Cardiac fibroblast (primary cell): ENCODE data around the gene DUT.
"Not testable (repeated sequence)": the region's sequence is repeated elsewhere in the genome, so short reads cannot be mapped to it uniquely, and the experiment has no call there.

ENCODE experiments used
- DNase-seq, 2 donors: peaks; one replicate each; pipeline versions ENCODE4 v3.0.0 to v3.0.0-alpha.2; 2010; ENCODE audit warnings: low read depth in 2 of 2
- H3K4me3 ChIP-seq, 2 donors: replicated peaks in 1 of 2; 1 replicate in 1 of 2; 2 replicates in 1 of 2; pipeline ENCODE4 v1.5.1; 2011; ENCODE audit warnings: low read depth in 2 of 2, low read length in 2 of 2, mild to moderate bottlenecking in 2 of 2, moderate library complexity in 1 of 2
- TF ChIP-seq, protein P1 (sequence below): IDR thresholded peaks from one replicate; pipeline ENCODE4 v1.5.1; 2011; ENCODE audit warnings: low read depth, mild to moderate bottlenecking, low read length, inconsistent platforms

The DUT gene

DNA sequence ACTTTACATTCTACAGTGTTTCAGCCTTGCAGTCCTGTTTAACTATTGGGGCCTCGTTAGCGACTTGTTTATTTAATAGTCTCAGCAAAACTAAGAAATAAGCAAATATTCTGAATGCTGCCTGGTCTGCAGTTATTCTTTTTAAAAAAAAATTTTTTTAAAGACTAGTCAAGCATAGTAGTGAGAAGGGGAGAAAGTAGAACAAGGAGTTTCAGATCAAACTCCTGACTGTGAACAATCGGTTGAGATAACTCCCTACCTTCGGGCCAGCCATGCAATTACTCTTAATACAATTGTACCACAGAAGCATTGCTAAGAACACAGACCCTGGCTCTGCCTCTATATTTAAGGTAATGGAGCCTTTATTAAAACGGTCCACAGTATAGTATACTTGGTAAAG, 5.8 kb upstream of the DUT start:
- no peak for DNase-seq
- no peak overlapping the region for H3K4me3 ChIP-seq
- TF ChIP-seq, protein P1, sequence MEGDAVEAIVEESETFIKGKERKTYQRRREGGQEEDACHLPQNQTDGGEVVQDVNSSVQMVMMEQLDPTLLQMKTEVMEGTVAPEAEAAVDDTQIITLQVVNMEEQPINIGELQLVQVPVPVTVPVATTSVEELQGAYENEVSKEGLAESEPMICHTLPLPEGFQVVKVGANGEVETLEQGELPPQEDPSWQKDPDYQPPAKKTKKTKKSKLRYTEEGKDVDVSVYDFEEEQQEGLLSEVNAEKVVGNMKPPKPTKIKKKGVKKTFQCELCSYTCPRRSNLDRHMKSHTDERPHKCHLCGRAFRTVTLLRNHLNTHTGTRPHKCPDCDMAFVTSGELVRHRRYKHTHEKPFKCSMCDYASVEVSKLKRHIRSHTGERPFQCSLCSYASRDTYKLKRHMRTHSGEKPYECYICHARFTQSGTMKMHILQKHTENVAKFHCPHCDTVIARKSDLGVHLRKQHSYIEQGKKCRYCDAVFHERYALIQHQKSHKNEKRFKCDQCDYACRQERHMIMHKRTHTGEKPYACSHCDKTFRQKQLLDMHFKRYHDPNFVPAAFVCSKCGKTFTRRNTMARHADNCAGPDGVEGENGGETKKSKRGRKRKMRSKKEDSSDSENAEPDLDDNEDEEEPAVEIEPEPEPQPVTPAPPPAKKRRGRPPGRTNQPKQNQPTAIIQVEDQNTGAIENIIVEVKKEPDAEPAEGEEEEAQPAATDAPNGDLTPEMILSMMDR, result no peak

DNA sequence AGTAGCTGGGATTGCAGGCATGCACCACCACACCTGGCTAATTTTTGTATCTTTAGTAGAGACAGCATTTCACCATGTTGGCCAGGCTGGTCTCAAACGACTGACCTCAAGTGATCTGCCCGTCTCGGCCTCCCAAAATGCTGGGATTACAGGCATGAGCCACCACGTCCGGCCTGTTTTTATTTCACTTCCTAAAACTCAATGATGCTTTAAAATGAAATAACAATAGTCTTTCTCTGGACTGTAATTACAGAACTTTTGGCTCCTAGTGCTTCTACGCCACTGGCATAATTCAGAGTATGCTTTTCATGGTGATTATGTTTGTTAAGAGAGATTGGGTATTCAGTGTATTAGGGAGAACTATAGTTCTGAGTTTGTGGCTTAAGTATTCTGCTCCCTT, 5.0 kb upstream of the DUT start:
- DNase-seq, H3K4me3 ChIP-seq: not testable (repeated sequence)

DNA sequence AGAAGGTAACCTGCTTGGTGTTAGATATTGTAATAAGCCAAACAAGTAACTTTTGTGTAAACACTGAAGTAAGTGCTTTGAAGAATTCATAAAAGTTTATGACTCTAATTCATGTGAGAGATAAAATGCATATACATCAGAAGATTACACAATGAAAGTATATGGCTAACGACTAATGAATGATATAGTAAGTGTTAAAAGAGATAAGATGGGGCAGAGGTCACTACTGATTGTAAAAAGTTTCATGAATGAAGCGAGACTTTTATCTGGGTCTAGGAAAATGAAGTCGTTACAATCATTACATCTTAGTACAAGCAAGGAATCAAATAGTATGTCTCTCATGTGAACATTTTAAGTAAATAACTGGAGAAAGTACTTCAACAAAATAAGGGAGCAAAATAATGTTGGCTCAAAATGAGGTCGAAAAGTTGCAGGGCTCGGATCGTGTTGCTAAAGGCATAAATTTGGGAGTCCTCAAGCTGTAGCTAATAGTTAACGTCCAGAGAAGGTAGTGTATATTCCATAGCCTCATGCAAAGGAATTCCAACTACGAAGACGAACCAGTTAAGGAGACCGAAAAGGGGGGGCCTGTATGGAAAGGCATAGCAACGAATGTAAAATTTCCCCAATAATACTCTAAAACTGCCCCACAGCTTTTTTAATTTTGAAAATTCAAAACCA, 984 bp upstream of the DUT start:
- peak; percentile 24 to 29 for DNase-seq
- H3K4me3 ChIP-seq, result peak overlapping the region; percentile 78 to 86
- TF ChIP-seq, protein P1, result no peak

DNA sequence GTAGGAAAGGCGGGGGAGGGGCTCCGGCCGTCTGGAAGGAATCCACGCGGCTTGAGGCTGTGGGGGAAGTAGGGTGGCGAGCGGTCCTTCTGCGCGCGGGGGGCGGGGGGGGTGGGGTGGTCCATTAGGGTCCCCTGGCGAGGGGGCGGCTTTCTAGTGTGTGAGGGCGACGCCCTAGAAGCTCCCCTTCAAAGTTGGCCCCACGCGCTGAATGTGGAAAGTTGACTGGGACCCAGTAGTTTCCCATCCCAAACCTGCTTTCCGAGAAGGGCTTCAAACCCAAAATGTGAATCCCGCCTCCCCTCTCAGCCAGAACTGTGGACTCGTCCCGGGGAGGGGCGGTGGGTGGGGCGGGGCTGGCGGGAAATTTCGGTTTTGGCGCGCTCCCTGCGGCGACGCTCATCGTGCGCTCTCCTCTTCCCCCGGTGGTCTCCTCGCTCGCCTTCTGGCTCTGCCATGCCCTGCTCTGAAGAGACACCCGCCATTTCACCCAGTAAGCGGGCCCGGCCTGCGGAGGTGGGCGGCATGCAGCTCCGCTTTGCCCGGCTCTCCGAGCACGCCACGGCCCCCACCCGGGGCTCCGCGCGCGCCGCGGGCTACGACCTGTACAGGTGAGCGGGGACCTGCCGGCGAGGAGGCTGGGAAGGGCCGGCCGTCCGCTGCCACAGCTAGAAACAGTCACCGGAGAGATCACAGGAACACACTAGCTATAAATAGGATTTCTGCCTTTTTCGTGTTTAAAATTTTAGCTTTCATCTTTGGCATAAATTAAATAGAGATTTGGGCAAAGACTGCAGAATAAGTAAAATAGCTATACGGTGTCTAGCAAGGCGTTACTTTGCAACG, 790 bp downstream of the DUT start:
- TF ChIP-seq, protein P1, result no peak
- DNase-seq, result no peak
- H3K4me3 ChIP-seq, result peak overlapping the region; percentile 78 to 86

DNA sequence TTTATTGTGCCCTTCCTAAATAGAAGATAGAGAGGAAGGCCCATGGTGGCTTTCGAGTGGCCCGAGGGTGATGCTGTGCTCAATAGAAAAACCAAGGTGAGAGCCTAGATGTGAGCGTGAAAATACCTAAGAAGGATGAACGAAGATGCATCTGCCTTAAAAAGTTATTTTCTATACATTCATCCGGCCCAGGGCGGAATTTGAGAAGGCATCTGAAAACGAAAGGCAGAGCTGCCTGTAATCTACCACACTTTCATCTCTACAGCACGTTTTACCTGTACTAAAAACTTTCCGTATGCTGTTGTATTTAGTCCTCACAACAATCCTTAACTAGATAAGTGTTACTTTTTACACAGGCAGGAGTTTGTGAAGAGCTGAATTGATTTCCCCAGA, 1.4 kb downstream of the DUT start:
- H3K4me3 ChIP-seq, result peak overlapping the region; percentile 78 to 86
- TF ChIP-seq, protein P1, result no peak
- DNase-seq, result no peak

DNA sequence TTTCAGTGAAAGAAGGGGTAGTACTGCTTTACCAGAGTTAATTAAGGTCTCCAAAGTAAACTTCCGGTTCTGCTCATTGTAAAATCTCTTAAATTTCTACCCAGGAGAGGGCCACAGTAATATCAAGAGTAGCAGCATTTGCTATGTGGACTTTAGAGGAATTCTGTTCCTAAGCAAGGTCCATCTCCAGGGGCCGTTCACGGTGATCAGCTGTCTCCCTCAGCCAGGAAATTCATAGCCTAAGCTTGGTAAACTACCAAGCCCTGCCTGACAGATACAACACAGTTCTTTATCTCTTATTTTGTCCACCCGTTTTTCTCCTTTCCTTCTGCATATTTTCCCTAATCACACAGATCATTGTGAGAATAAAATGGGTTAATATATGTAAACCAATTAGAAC, 2.3 kb downstream of the DUT start:
- TF ChIP-seq, protein P1, result no peak
- H3K4me3 ChIP-seq, result no peak overlapping the region
- no peak for DNase-seq

DNA sequence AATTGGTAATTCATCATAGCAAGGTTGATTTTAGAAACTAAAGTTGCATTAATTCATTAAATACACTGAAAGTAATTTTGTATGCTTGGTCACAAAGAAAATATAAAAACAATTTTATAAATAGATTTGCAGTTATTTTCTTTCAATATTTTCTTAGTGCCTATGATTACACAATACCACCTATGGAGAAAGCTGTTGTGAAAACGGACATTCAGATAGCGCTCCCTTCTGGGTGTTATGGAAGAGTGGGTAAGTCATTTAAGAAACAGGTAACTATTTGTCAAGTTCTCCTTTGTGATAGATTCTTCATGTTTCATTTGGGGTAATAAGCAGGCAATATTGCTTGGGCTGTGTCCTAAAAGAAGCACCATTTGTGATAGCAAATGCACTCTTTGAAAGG, 3.0 kb downstream of the DUT start:
- DNase-seq, result no peak
- H3K4me3 ChIP-seq, result no peak overlapping the region
- TF ChIP-seq, protein P1, result no peak
